HG03558 (cell line): ENCODE measurements around the gene CD34.

Source experiments
- ATAC-seq: cut with Tn5 transposase; IDR thresholded peaks from one replicate; pipeline ENCODE4 v1.9.1; 2021; ENCODE audit warnings: moderate number of reproducible peaks; ENCODE audit not compliant: unreplicated experiment; ENCODE audit errors: extremely low read depth

Gene CD34

GRCh38 chr1:207860531-207860930, 50.4 kb downstream of the CD34 start:
- no peak for ATAC-seq

GRCh38 chr1:207858806-207859205, 52.1 kb downstream of the CD34 start:
- ATAC-seq = no peak

GRCh38 chr1:207858281-207858680, 52.6 kb downstream of the CD34 start:
- no peak for ATAC-seq

- no peak for ATAC-seq
Measured at GRCh38 chr1:207857447-207857846, 53.5 kb downstream of the CD34 start.

GRCh38 chr1:207856276-207857023, 54.5 kb downstream of the CD34 start:
- ATAC-seq = no peak

- no peak for ATAC-seq
Measured at GRCh38 chr1:207854001-207854400, 56.9 kb downstream of the CD34 start.

GRCh38 chr1:207853372-207853757, 57.6 kb downstream of the CD34 start:
- ATAC-seq = no peak

GRCh38 chr1:207852576-207853371, 58.2 kb downstream of the CD34 start:
- no peak for ATAC-seq

GRCh38 chr1:207851696-207852095, 59.2 kb downstream of the CD34 start:
- ATAC-seq = no peak

GRCh38 chr1:207850621-207851407, 60.1 kb downstream of the CD34 start:
- ATAC-seq = no peak

- no peak for ATAC-seq
Measured at GRCh38 chr1:207849646-207850045, 61.3 kb downstream of the CD34 start.

- ATAC-seq = no peak
Measured at GRCh38 chr1:207849016-207849415, 61.9 kb downstream of the CD34 start.

GRCh38 chr1:207848234-207848633, 62.7 kb downstream of the CD34 start:
- ATAC-seq = no peak

GRCh38 chr1:207847116-207847515, 63.8 kb downstream of the CD34 start:
- ATAC-seq = no peak

- no peak for ATAC-seq
Measured at GRCh38 chr1:207845109-207845508, 65.8 kb downstream of the CD34 start.

GRCh38 chr1:207844371-207844770, 66.6 kb downstream of the CD34 start:
- ATAC-seq = no peak

GRCh38 chr1:207842506-207842905, 68.4 kb downstream of the CD34 start:
- ATAC-seq = no peak

- ATAC-seq = no peak
Measured at GRCh38 chr1:207841901-207842300, 69.0 kb downstream of the CD34 start.

GRCh38 chr1:207841293-207841692, 69.6 kb downstream of the CD34 start:
- no peak for ATAC-seq

- no peak for ATAC-seq
Measured at GRCh38 chr1:207840380-207840779, 70.5 kb downstream of the CD34 start.

GRCh38 chr1:207839083-207839413, 71.9 kb downstream of the CD34 start:
- ATAC-seq = no peak
